Upper lobe of left lung (tissue), 6 donors: Measurements from ENCODE around the gene ULK1. TPM values are rescaled to one million over a fixed set of nuclear protein-coding genes. Genes with fewer than 3 reads are reported as not detected.

Source experiments
- ATAC-seq, 2 donors: fragments of 200-7000 bp; cut with Tn5 transposase; one replicate each; pipeline ENCODE4 v1.9.1; 2022; ENCODE audit warnings: mild to moderate bottlenecking in 2 of 2, moderate library complexity in 2 of 2; ENCODE audit not compliant: low FRiP score in 2 of 2
- DNase-seq, 2 donors: peaks; one replicate each; pipeline ENCODE4 v3.0.0-alpha.2; 2019 to 2020
- H3K27ac ChIP-seq, 4 donors: fragments of 200-600 bp; sonication (generic); one replicate each; pipeline ENCODE4 v1.5.1; 2016 to 2019
- H3K27me3 ChIP-seq, 4 donors: fragments of 200-600 bp; sonication (generic); one replicate each; pipeline ENCODE4 v1.5.1; 2017 to 2019
- H3K36me3 ChIP-seq, 4 donors: fragments of 200-600 bp; sonication (generic); one replicate each; pipeline ENCODE4 v1.5.1; 2016 to 2019
- H3K4me1 ChIP-seq, 4 donors: fragments of 200-600 bp; sonication (generic); one replicate each; pipeline ENCODE4 v1.5.1; 2018 to 2019
- H3K4me3 ChIP-seq, 4 donors: fragments of 200-600 bp; sonication (generic); one replicate each; pipeline ENCODE4 v1.5.1; 2017 to 2019; ENCODE audit warnings: mild to moderate bottlenecking in 2 of 4, moderate library complexity in 1 of 4
- H3K9me3 ChIP-seq, 4 donors: fragments of 200-600 bp; sonication (generic); one replicate each; pipeline ENCODE4 v1.5.1; 2018 to 2019
- CTCF ChIP-seq, 6 experiments: fragments of 450-650 bp in 4 of 6; fragments of 200-600 bp in 2 of 6; sonication (generic) in 2 of 6; IDR thresholded peaks; one replicate each; pipeline ENCODE4 v1.5.1; 2016 to 2019; ENCODE audit warnings: antibody characterized with exemption in 6 of 6
- EP300 ChIP-seq, 4 donors: sonication (generic); formaldehyde crosslinking; IDR thresholded peaks; one replicate each; pipeline ENCODE4 v1.5.1; 2017; ENCODE audit warnings: antibody characterized with exemption in 4 of 4, control low read depth in 2 of 4
- POLR2A ChIP-seq, 4 donors: fragments of 450-650 bp; IDR thresholded peaks; one replicate each; pipeline ENCODE4 v1.5.1; 2016 to 2017; ENCODE audit warnings: antibody characterized with exemption in 4 of 4, mild to moderate bottlenecking in 2 of 4
- POLR2AphosphoS5 ChIP-seq, 2 donors: sonication (generic); formaldehyde crosslinking; IDR thresholded peaks; one replicate each; pipeline ENCODE4 v1.5.1; 2017; ENCODE audit warnings: antibody characterized with exemption in 2 of 2
- WGBS, 2 donors: methylation state at CpG; one replicate each; pipeline ENCODE4 v1.1.5; 2017 to 2018; 5-methylcytosine and 5-hydroxymethylcytosine counted together
- total RNA-seq, 6 donors: library from RNA; depleted of rRNA in 4 of 6; stranded (reverse); fragments of >200 nt in 4 of 6; gene quantifications; one replicate each; pipeline versions ENCODE4 v1.1.0 to v1.2.1, GENCODE V29; 2016 to 2021
- donor health status: DM: no; HTN: no; CAD: no; lungs with moderate emphysema.
- donor health status: DM: no; HTN: yes; CAD: no; lungs with severe emphysema.

ULK1 gene
- total RNA-seq, 6 donors from 2014 or later: 6.8 to 93.2 (median 40.7) TPM

- DNase-seq (peak in 1 of 2 donors; percentile 89), ATAC-seq (peak in 1 of 2 donors; percentile 15)
- H3K27ac ChIP-seq: peak overlapping the region; percentile 58 to 86 (median 79)
- peaks cover 9 to 30% (median 11%) of the 10 kb centered on the region in 4 donors for H3K4me1 ChIP-seq
- peaks cover 2 to 34% (median 27%) of the 10 kb centered on the region in 4 donors for H3K36me3 ChIP-seq
- peak overlapping the region; percentile 85 to 98 (median 93) for H3K4me3 ChIP-seq
- TF ChIP-seq CTCF (IDR thresholded peaks at IDR 0.05) (no peak), POLR2A (IDR thresholded peaks at IDR 0.05) (no peak), POLR2AphosphoS5 (IDR thresholded peaks at IDR 0.05) (no peak), EP300 (IDR thresholded peaks at IDR 0.05) (no peak)
- no peaks in the 10 kb centered on the region for H3K9me3 ChIP-seq
- 3 to 9% methylated on average over 9 to 42 of the region's 87 CpGs for WGBS, 2 donors
- H3K27me3 ChIP-seq: no peaks in the 10 kb centered on the region
These were observed 35.4 kb downstream of the ULK1 start for GRCh38 chr12:131929581-131930456.

GRCh38 chr12:131930510-131930909, 36.1 kb downstream of the ULK1 start:
- WGBS, 2 donors: 82 to 93% methylated on average over 9 of the region's 9 CpGs
- Histone ChIP-seq H3K4me3 (peak overlapping the region; percentile 85 to 98 (median 93)), H3K9me3 (no peaks in the 10 kb centered on the region), H3K27me3 (no peaks in the 10 kb centered on the region), H3K4me1 (peaks cover 9 to 30% (median 11%) of the 10 kb centered on the region in 4 donors), H3K27ac (no peak overlapping the region), H3K36me3 (peaks cover 2 to 41% (median 32%) of the 10 kb centered on the region in 4 donors)
- TF ChIP-seq POLR2A (IDR thresholded peaks at IDR 0.05): no peak
- no peak for TF ChIP-seq CTCF (IDR thresholded peaks at IDR 0.05)
- no peak for TF ChIP-seq POLR2AphosphoS5 (IDR thresholded peaks at IDR 0.05)
- no peak for TF ChIP-seq EP300 (IDR thresholded peaks at IDR 0.05)
- ATAC-seq (no peak), DNase-seq (no peak)

- Histone ChIP-seq H3K4me1 (peaks cover 9 to 23% (median 10%) of the 10 kb centered on the region in 4 donors), H3K9me3 (no peaks in the 10 kb centered on the region), H3K27ac (no peak overlapping the region), H3K36me3 (peaks cover 2 to 49% (median 34%) of the 10 kb centered on the region in 4 donors), H3K27me3 (no peaks in the 10 kb centered on the region), H3K4me3 (no peak overlapping the region)
- DNase-seq (no peak), ATAC-seq (no peak)
- TF ChIP-seq CTCF (IDR thresholded peaks at IDR 0.05): no peak
- no peak for TF ChIP-seq POLR2A (IDR thresholded peaks at IDR 0.05)
- TF ChIP-seq POLR2AphosphoS5 (IDR thresholded peaks at IDR 0.05): no peak
- no peak for TF ChIP-seq EP300 (IDR thresholded peaks at IDR 0.05)
- 98% methylated on average over 8 of the region's 8 CpGs for WGBS, 2 donors
These were observed 39.0 kb downstream of the ULK1 start for GRCh38 chr12:131933387-131933786.

- Histone ChIP-seq H3K4me3 (no peak overlapping the region), H3K27me3 (no peaks in the 10 kb centered on the region), H3K36me3 (peaks cover 2 to 56% (median 37%) of the 10 kb centered on the region in 4 donors), H3K27ac (no peak overlapping the region), H3K9me3 (no peaks in the 10 kb centered on the region), H3K4me1 (peaks cover 9 to 18% (median 10%) of the 10 kb centered on the region in 4 donors)
- ATAC-seq: no peak
- WGBS, 2 donors: 93 to 96% methylated on average over 11 of the region's 11 CpGs
- TF ChIP-seq POLR2AphosphoS5 (IDR thresholded peaks at IDR 0.05) (no peak), EP300 (IDR thresholded peaks at IDR 0.05) (no peak), POLR2A (IDR thresholded peaks at IDR 0.05) (no peak), CTCF (IDR thresholded peaks at IDR 0.05) (no peak)
- no peak for DNase-seq
These were observed 40.1 kb downstream of the ULK1 start for GRCh38 chr12:131934535-131934934.
